ENCODE measurements around the gene PDE2A. TPM values are rescaled to one million over a fixed set of nuclear protein-coding genes. Genes with fewer than 3 reads are reported as not detected.

The PDE2A gene
- total and polyA plus RNA-seq, 7 donors, result 6.0 to 20.1 (median 8.8) TPM

DNA sequence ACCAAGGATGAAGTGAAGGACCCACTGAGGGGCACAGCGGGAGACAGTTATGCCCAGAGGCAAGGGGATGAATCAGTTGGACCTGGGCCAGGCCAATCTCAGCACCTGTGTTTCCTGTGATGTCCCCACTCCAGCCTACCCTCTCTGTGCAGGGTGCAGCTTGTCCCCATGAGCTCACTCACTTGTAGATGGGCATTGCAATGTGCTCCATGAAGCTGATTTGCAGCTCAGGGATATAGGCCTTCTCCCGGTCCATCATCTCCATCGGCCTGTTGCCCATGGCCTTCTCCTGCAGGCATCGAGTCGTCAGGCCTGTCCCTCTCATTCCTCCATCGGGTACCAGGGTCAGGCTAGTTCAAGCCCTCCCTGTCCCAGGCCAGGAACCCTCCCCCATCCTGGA lies 96.2 kb downstream of the PDE2A start:
- Histone ChIP-seq H3K4me1 (no peaks in the 10 kb centered on the region), H3K27ac (no peak overlapping the region), H3K27me3 (ENCODE audit: insufficient read depth in 3 of 3, low read length in 2 of 3) (no peaks in the 10 kb centered on the region), H3K9me3 (no peaks in the 10 kb centered on the region), H3K4me3 (no peak overlapping the region), H3K36me3 (ENCODE audit: insufficient read depth in 1 of 2, low read depth in 1 of 2) (peaks cover 0 to 7% of the 10 kb centered on the region in 2 donors)
- ATAC-seq (no peak), DNase-seq (no peak)
- intact Hi-C loops (cut with DNase I), result no loop called here
- TF ChIP-seq, protein P1, sequence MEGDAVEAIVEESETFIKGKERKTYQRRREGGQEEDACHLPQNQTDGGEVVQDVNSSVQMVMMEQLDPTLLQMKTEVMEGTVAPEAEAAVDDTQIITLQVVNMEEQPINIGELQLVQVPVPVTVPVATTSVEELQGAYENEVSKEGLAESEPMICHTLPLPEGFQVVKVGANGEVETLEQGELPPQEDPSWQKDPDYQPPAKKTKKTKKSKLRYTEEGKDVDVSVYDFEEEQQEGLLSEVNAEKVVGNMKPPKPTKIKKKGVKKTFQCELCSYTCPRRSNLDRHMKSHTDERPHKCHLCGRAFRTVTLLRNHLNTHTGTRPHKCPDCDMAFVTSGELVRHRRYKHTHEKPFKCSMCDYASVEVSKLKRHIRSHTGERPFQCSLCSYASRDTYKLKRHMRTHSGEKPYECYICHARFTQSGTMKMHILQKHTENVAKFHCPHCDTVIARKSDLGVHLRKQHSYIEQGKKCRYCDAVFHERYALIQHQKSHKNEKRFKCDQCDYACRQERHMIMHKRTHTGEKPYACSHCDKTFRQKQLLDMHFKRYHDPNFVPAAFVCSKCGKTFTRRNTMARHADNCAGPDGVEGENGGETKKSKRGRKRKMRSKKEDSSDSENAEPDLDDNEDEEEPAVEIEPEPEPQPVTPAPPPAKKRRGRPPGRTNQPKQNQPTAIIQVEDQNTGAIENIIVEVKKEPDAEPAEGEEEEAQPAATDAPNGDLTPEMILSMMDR (IDR thresholded peaks at IDR 0.05), result no peak
- WGBS, 3 donors, result 93 to 95% (median 93%) methylated on average over 6 of the region's 6 CpGs

DNA sequence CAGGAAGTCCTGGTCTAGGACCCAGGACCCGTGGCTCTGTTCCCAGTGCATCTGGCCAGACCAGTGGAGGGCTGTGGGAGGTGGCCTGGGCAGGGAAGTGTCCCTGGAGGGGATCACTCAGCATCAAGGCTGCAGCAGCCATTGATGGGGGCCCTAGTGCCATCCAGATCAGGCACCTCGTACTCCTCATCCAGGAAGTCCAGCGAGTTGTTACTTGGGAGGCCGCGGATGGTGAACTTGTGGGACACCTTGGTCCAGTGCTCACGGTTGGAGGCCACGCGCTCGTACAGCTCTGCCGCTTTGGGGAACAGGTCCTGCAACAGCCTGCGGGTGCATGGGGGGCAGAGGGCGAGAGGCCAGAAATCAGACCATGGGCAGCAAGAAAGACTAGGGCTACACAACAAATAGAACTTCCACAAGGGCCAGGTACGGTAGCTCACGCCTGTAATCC lies 96.9 kb downstream of the PDE2A start:
- TF ChIP-seq, protein P1 (IDR thresholded peaks at IDR 0.05), result no peak
- no peak overlapping the region for H3K27ac ChIP-seq
- H3K4me1 ChIP-seq, result no peaks in the 10 kb centered on the region
- DNase-seq (peak in 1 of 2 donors; percentile 10), ATAC-seq (no peak)
- WGBS, 3 donors, result 82 to 86% (median 85%) methylated on average over 14 of the region's 14 CpGs
- intact Hi-C loops (cut with DNase I), result no loop called here
- H3K4me3 ChIP-seq, result no peak overlapping the region
- H3K27me3 ChIP-seq (ENCODE audit: insufficient read depth in 3 of 3, low read length in 2 of 3), result no peaks in the 10 kb centered on the region
- peaks cover 0 to 7% of the 10 kb centered on the region in 2 donors for H3K36me3 ChIP-seq (ENCODE audit: insufficient read depth in 1 of 2, low read depth in 1 of 2)
- H3K9me3 ChIP-seq, result no peaks in the 10 kb centered on the region

DNA sequence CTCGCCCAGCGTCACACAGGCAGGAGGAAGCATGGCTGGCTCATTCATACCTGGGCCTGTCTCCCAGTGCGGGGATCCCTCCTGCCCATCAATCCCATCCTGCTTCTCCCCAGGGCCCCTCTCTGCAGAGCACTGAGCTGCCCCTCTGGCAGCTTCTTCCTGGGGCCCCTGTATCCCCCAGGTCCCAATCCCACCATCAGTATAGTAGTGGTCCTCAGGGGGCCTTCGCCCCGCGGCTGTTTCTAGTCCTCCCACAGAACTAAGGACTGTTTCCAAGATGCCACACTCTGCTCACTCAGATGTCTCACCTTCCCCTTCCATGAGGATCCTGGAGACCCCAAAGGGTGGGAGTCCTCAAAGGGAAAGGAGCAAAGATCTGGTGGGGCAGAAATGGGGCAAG lies 97.6 kb downstream of the PDE2A start:
- TF ChIP-seq, protein P1 (IDR thresholded peaks at IDR 0.05), result no peak
- Histone ChIP-seq H3K36me3 (ENCODE audit: insufficient read depth in 1 of 2, low read depth in 1 of 2) (peaks cover 0 to 3% of the 10 kb centered on the region in 2 donors), H3K27ac (no peak overlapping the region), H3K27me3 (ENCODE audit: insufficient read depth in 3 of 3, low read length in 2 of 3) (no peaks in the 10 kb centered on the region), H3K4me1 (no peaks in the 10 kb centered on the region), H3K9me3 (no peaks in the 10 kb centered on the region), H3K4me3 (no peak overlapping the region)
- 85 to 97% (median 91%) methylated on average over 6 of the region's 6 CpGs for WGBS, 3 donors
- no peak for DNase-seq
- no peak for ATAC-seq
- intact Hi-C loops (cut with DNase I), result no loop called here

DNA sequence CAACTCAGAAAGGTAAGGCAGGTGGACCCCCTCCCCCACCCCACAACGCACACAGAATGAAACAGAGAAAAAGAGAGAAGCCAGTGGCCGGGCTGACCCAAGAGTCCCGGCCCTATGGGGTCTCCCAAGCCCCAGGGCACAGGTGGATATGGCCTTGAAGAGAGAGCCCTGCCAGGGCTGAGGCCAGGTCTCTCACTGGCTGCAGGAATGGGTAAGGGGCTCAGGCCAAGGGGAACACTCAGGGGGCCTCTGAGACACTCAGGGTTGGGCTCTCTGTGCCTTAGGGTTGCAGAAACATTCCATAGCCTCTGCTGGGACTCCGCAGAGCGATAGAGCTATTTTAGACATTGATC lies 98.0 kb downstream of the PDE2A start:
- TF ChIP-seq, protein P1 (IDR thresholded peaks at IDR 0.05), result no peak
- Histone ChIP-seq H3K4me1 (no peaks in the 10 kb centered on the region), H3K9me3 (no peaks in the 10 kb centered on the region), H3K27ac (no peak overlapping the region), H3K4me3 (no peak overlapping the region), H3K36me3 (ENCODE audit: insufficient read depth in 1 of 2, low read depth in 1 of 2) (peaks cover 0 to 3% of the 10 kb centered on the region in 2 donors), H3K27me3 (ENCODE audit: insufficient read depth in 3 of 3, low read length in 2 of 3) (no peaks in the 10 kb centered on the region)
- no peak for ATAC-seq
- 89 to 92% (median 92%) methylated on average over 5 of the region's 5 CpGs for WGBS, 3 donors
- intact Hi-C loops (cut with DNase I), result no loop called here
- DNase-seq, result no peak

DNA sequence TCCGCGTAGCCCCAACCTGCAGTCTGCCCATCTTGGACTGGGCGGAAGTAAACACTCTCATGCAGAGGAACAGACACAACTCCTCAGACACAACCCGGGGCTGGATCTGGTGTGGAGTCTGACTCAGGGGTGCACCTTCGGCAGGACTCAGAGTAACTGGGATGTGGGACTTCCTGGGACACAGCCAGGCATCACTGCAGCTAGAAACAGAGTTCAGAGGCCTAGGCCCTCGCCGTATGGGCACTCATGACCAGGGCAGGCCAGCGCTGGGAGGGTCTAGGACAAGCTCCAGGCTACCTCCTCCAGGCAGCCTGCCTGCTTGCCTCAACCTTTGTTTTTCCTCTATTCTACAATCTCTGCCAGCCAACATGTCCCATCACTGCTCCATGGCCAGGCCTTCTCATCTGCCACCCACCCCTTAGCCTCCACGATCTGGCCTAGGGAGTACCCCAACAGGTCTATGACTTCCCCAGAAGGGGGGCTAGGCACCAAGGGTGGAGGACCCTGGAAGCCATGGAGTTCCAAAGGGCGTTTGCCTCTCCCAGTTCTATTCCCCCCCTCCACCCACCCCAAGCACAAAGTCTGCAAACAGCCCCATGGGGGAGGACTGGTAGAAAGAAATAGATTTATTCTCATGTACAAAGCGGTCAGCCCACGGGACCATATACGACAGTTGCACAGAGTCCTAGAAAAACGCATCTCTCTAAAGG lies 98.5 kb downstream of the PDE2A start:
- Histone ChIP-seq H3K27me3 (ENCODE audit: insufficient read depth in 3 of 3, low read length in 2 of 3) (no peaks in the 10 kb centered on the region), H3K36me3 (ENCODE audit: insufficient read depth in 1 of 2, low read depth in 1 of 2) (peaks cover 0 to 3% of the 10 kb centered on the region in 2 donors), H3K9me3 (no peaks in the 10 kb centered on the region), H3K4me1 (no peaks in the 10 kb centered on the region), H3K4me3 (no peak overlapping the region), H3K27ac (no peak overlapping the region)
- ATAC-seq (no peak), DNase-seq (no peak)
- TF ChIP-seq, protein P1 (IDR thresholded peaks at IDR 0.05), result no peak
- intact Hi-C loops (cut with DNase I), result no loop called here
- WGBS, 3 donors, result 89 to 91% (median 90%) methylated on average over 14 of the region's 14 CpGs

All from psoas muscle (tissue), 8 donors.